ENCODE data around the gene THTPA.
"Not testable (repeated sequence)": the region's sequence is repeated elsewhere in the genome, so short reads cannot be mapped to it uniquely, and the experiment has no call there.

The THTPA gene

GRCh38 chr14:23533652-23534435, 22.2 kb upstream of the THTPA start:
- in situ Hi-C loops (cut with MboI; ENCODE audit: low sequenced_read_pairs): no loop called here

- in situ Hi-C loops (cut with MboI; ENCODE audit: low sequenced_read_pairs): no loop called here
Observed at GRCh38 chr14:23535943-23536342, 20.1 kb upstream of the THTPA start.

- in situ Hi-C loops (cut with MboI; ENCODE audit: low sequenced_read_pairs): no loop called here
Observed at GRCh38 chr14:23536494-23536893, 19.6 kb upstream of the THTPA start.

- in situ Hi-C loops (cut with MboI; ENCODE audit: low sequenced_read_pairs): not testable (repeated sequence)
Observed at GRCh38 chr14:23536906-23537305, 19.2 kb upstream of the THTPA start.

- in situ Hi-C loops (cut with MboI; ENCODE audit: low sequenced_read_pairs): no loop called here
Observed at GRCh38 chr14:23537351-23538049, 18.6 kb upstream of the THTPA start.

- in situ Hi-C loops (cut with MboI; ENCODE audit: low sequenced_read_pairs): no loop called here
Observed at GRCh38 chr14:23538050-23538718, 17.9 kb upstream of the THTPA start.

- in situ Hi-C loops (cut with MboI; ENCODE audit: low sequenced_read_pairs): no loop called here
Observed at GRCh38 chr14:23538785-23539184, 17.3 kb upstream of the THTPA start.

- in situ Hi-C loops (cut with MboI; ENCODE audit: low sequenced_read_pairs): no loop called here
Observed at GRCh38 chr14:23539248-23540140, 16.6 kb upstream of the THTPA start.

- in situ Hi-C loops (cut with MboI; ENCODE audit: low sequenced_read_pairs): no loop called here
Observed at GRCh38 chr14:23540141-23540469, 16.0 kb upstream of the THTPA start.

- in situ Hi-C loops (cut with MboI; ENCODE audit: low sequenced_read_pairs): no loop called here
Observed at GRCh38 chr14:23542261-23542660, 13.8 kb upstream of the THTPA start.

GRCh38 chr14:23543403-23543802, 12.7 kb upstream of the THTPA start:
- in situ Hi-C loops (cut with MboI; ENCODE audit: low sequenced_read_pairs): no loop called here

GRCh38 chr14:23544511-23545447, 11.3 kb upstream of the THTPA start:
- in situ Hi-C loops (cut with MboI; ENCODE audit: low sequenced_read_pairs): no loop called here

GRCh38 chr14:23545740-23546365, 10.2 kb upstream of the THTPA start:
- in situ Hi-C loops (cut with MboI; ENCODE audit: low sequenced_read_pairs): no loop called here

GRCh38 chr14:23546450-23547035, 9.5 kb upstream of the THTPA start:
- in situ Hi-C loops (cut with MboI; ENCODE audit: low sequenced_read_pairs): no loop called here

- in situ Hi-C loops (cut with MboI; ENCODE audit: low sequenced_read_pairs): no loop called here
Observed at GRCh38 chr14:23547924-23548323, 8.1 kb upstream of the THTPA start.

- in situ Hi-C loops (cut with MboI; ENCODE audit: low sequenced_read_pairs): no loop called here
Observed at GRCh38 chr14:23548351-23549318, 7.4 kb upstream of the THTPA start.

- in situ Hi-C loops (cut with MboI; ENCODE audit: low sequenced_read_pairs): no loop called here
Observed at GRCh38 chr14:23550131-23550811, 5.8 kb upstream of the THTPA start.

Measured in hTERT RPE-1 (cell line).